ENCODE data around the gene TGFB2.

DNA sequence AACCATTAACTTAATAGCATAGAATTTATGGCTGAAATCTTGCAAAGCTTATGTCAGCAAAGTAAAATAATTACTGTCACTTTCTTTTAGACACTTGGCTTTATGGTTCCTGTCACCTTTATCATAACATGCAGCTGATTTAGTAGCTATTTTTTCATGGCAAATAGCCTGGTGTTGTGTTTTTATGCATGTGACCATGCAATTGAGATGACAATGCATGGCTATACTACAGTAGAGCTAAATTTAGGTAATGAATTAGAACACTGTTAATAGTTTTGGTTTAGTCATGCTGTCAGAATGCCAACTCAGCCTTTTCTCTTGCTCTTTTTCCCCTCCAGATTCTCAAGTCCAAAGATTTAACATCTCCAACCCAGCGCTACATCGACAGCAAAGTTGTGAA lies 88.6 kb downstream of the TGFB2 start:
- TF ChIP-seq, protein P1, sequence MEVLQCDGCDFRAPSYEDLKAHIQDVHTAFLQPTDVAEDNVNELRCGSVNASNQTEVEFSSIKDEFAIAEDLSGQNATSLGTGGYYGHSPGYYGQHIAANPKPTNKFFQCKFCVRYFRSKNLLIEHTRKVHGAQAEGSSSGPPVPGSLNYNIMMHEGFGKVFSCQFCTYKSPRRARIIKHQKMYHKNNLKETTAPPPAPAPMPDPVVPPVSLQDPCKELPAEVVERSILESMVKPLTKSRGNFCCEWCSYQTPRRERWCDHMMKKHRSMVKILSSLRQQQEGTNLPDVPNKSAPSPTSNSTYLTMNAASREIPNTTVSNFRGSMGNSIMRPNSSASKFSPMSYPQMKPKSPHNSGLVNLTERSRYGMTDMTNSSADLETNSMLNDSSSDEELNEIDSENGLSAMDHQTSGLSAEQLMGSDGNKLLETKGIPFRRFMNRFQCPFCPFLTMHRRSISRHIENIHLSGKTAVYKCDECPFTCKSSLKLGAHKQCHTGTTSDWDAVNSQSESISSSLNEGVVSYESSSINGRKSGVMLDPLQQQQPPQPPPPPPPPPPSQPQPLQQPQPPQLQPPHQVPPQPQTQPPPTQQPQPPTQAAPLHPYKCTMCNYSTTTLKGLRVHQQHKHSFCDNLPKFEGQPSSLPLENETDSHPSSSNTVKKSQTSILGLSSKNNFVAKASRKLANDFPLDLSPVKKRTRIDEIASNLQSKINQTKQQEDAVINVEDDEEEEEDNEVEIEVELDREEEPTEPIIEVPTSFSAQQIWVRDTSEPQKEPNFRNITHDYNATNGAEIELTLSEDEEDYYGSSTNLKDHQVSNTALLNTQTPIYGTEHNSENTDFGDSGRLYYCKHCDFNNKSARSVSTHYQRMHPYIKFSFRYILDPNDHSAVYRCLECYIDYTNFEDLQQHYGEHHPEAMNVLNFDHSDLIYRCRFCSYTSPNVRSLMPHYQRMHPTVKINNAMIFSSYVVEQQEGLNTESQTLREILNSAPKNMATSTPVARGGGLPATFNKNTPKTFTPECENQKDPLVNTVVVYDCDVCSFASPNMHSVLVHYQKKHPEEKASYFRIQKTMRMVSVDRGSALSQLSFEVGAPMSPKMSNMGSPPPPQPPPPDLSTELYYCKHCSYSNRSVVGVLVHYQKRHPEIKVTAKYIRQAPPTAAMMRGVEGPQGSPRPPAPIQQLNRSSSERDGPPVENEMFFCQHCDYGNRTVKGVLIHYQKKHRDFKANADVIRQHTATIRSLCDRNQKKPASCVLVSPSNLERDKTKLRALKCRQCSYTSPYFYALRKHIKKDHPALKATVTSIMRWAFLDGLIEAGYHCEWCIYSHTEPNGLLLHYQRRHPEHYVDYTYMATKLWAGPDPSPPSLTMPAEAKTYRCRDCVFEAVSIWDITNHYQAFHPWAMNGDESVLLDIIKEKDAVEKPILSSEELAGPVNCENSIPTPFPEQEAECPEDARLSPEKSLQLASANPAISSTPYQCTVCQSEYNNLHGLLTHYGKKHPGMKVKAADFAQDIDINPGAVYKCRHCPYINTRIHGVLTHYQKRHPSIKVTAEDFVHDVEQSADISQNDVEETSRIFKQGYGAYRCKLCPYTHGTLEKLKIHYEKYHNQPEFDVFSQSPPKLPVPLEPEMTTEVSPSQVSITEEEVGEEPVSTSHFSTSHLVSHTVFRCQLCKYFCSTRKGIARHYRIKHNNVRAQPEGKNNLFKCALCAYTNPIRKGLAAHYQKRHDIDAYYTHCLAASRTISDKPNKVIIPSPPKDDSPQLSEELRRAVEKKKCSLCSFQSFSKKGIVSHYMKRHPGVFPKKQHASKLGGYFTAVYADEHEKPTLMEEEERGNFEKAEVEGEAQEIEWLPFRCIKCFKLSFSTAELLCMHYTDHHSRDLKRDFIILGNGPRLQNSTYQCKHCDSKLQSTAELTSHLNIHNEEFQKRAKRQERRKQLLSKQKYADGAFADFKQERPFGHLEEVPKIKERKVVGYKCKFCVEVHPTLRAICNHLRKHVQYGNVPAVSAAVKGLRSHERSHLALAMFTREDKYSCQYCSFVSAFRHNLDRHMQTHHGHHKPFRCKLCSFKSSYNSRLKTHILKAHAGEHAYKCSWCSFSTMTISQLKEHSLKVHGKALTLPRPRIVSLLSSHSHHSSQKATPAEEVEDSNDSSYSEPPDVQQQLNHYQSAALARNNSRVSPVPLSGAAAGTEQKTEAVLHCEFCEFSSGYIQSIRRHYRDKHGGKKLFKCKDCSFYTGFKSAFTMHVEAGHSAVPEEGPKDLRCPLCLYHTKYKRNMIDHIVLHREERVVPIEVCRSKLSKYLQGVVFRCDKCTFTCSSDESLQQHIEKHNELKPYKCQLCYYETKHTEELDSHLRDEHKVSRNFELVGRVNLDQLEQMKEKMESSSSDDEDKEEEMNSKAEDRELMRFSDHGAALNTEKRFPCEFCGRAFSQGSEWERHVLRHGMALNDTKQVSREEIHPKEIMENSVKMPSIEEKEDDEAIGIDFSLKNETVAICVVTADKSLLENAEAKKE (CRISPR knock-in tag; IDR thresholded peaks at IDR 0.05), result no peak
- no peak for TF ChIP-seq POLR2AphosphoS5 (IDR thresholded peaks at IDR 0.05; ENCODE audit: low read depth)
- TF ChIP-seq, protein P2, sequence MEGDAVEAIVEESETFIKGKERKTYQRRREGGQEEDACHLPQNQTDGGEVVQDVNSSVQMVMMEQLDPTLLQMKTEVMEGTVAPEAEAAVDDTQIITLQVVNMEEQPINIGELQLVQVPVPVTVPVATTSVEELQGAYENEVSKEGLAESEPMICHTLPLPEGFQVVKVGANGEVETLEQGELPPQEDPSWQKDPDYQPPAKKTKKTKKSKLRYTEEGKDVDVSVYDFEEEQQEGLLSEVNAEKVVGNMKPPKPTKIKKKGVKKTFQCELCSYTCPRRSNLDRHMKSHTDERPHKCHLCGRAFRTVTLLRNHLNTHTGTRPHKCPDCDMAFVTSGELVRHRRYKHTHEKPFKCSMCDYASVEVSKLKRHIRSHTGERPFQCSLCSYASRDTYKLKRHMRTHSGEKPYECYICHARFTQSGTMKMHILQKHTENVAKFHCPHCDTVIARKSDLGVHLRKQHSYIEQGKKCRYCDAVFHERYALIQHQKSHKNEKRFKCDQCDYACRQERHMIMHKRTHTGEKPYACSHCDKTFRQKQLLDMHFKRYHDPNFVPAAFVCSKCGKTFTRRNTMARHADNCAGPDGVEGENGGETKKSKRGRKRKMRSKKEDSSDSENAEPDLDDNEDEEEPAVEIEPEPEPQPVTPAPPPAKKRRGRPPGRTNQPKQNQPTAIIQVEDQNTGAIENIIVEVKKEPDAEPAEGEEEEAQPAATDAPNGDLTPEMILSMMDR (conservative IDR thresholded peaks at IDR 0.05; ENCODE audit: low read depth in 2 of 2), result no peak
- TF ChIP-seq, protein P3, sequence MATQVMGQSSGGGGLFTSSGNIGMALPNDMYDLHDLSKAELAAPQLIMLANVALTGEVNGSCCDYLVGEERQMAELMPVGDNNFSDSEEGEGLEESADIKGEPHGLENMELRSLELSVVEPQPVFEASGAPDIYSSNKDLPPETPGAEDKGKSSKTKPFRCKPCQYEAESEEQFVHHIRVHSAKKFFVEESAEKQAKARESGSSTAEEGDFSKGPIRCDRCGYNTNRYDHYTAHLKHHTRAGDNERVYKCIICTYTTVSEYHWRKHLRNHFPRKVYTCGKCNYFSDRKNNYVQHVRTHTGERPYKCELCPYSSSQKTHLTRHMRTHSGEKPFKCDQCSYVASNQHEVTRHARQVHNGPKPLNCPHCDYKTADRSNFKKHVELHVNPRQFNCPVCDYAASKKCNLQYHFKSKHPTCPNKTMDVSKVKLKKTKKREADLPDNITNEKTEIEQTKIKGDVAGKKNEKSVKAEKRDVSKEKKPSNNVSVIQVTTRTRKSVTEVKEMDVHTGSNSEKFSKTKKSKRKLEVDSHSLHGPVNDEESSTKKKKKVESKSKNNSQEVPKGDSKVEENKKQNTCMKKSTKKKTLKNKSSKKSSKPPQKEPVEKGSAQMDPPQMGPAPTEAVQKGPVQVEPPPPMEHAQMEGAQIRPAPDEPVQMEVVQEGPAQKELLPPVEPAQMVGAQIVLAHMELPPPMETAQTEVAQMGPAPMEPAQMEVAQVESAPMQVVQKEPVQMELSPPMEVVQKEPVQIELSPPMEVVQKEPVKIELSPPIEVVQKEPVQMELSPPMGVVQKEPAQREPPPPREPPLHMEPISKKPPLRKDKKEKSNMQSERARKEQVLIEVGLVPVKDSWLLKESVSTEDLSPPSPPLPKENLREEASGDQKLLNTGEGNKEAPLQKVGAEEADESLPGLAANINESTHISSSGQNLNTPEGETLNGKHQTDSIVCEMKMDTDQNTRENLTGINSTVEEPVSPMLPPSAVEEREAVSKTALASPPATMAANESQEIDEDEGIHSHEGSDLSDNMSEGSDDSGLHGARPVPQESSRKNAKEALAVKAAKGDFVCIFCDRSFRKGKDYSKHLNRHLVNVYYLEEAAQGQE (IDR thresholded peaks at IDR 0.05; ENCODE audit: unreplicated experiment), result no peak
- TF ChIP-seq STAT1 (IDR thresholded peaks at IDR 0.05; ENCODE audit: unreplicated experiment), result no peak
- no peak for TF ChIP-seq JUNB (IDR thresholded peaks at IDR 0.05; ENCODE audit: unreplicated experiment)
- TF ChIP-seq EZH2 (IDR thresholded peaks at IDR 0.05; ENCODE audit: low read depth, unreplicated experiment), result no peak
- no peak for TF ChIP-seq CREB1 (CRISPR knock-in tag; IDR thresholded peaks at IDR 0.05; ENCODE audit: low read depth)

Measured in GM23338 (cell line).